GM23338 (cell line): ENCODE measurements around the gene TGOLN2. TPM values are rescaled to one million over a fixed set of nuclear protein-coding genes. Genes with fewer than 3 reads are reported as not detected.
A peak's percentile ranks its signal among the peaks of the same experiment; 100 is the strongest.

Experiments used
- ATAC-seq: fragments of 200-7000 bp; cut with Tn5 transposase; 3 replicates; pipeline ENCODE4 v1.9.1; 2020
- DNase-seq: peaks from one replicate; pipeline ENCODE4 v3.0.0-alpha.2; 2015; ENCODE audit warnings: low spot score
- H2AFZ ChIP-seq: fragments of 200-600 bp; sonication (generic); 2 replicates; pipeline ENCODE4 v1.8.0; 2016; ENCODE audit warnings: antibody characterized with exemption, mild to moderate bottlenecking, moderate library complexity
- H3F3A ChIP-seq: fragments of 200-600 bp; sonication (generic); replicated peaks from 2 replicates; pipeline ENCODE4 v1.8.0; 2017; ENCODE audit warnings: antibody characterized with exemption, mixed run types, low read depth
- H3K27ac ChIP-seq: fragments of 200-600 bp; sonication (generic); 2 replicates; pipeline ENCODE4 v1.6.1; 2016; ENCODE audit warnings: low read depth
- H3K27me3 ChIP-seq: fragments of 200-600 bp; sonication (generic); 2 replicates; pipeline ENCODE4 v1.8.0; 2016; ENCODE audit warnings: mild to moderate bottlenecking, mixed run types, moderate library complexity; ENCODE audit not compliant: insufficient read depth
- H3K36me3 ChIP-seq: fragments of 200-600 bp; sonication (generic); 2 replicates; pipeline ENCODE4 v1.8.0; 2016; ENCODE audit warnings: mild to moderate bottlenecking; ENCODE audit not compliant: insufficient read depth
- H3K4me1 ChIP-seq: fragments of 200-600 bp; sonication (generic); 2 replicates; pipeline ENCODE4 v1.8.0; 2016; ENCODE audit warnings: mild to moderate bottlenecking, moderate library complexity; ENCODE audit not compliant: insufficient read depth
- H3K4me2 ChIP-seq: fragments of 200-600 bp; sonication (generic); 2 replicates; pipeline ENCODE4 v1.7.1; 2017; ENCODE audit warnings: mixed run types
- H3K4me3 ChIP-seq: fragments of 200-600 bp; sonication (generic); 2 replicates; pipeline ENCODE4 v1.6.1; 2016; ENCODE audit warnings: mixed run types
- H3K79me2 ChIP-seq: fragments of 200-600 bp; sonication (generic); replicated peaks from 2 replicates; pipeline ENCODE4 v1.8.0; 2017; ENCODE audit warnings: mild to moderate bottlenecking; ENCODE audit not compliant: insufficient read depth
- H3K9me2 ChIP-seq: fragments of 200-600 bp; sonication (generic); 2 replicates; pipeline ENCODE4 v1.8.0; 2017; ENCODE audit not compliant: insufficient read depth
- H4K20me1 ChIP-seq: fragments of 200-600 bp; sonication (generic); replicated peaks from 2 replicates; pipeline ENCODE4 v1.8.0; 2017; ENCODE audit warnings: mild to moderate bottlenecking; ENCODE audit not compliant: insufficient read depth
- H3K27ac Mint-ChIP-seq: 2 replicates; pipeline ENCODE4 v1.8.0; 2020; ENCODE audit warnings: inconsistent platforms, mild to moderate bottlenecking, moderate library complexity, mixed read lengths
- H3K27me3 Mint-ChIP-seq: 3 replicates; pipeline ENCODE4 v1.8.0; 2022; ENCODE audit warnings: low read depth, mild to moderate bottlenecking, moderate library complexity, mixed read lengths, inconsistent platforms; ENCODE audit not compliant: insufficient read depth, poor library complexity
- H3K36me3 Mint-ChIP-seq: 3 replicates; pipeline ENCODE4 v1.8.0; 2021; ENCODE audit warnings: low read depth, mild to moderate bottlenecking, inconsistent platforms, moderate library complexity, mixed read lengths
- H3K4me1 Mint-ChIP-seq: 3 replicates; pipeline ENCODE4 v1.8.0; 2020; ENCODE audit warnings: mild to moderate bottlenecking, inconsistent platforms, mixed read lengths
- H3K4me3 Mint-ChIP-seq: 3 replicates; pipeline ENCODE4 v1.8.0; 2021; ENCODE audit warnings: moderate library complexity, mild to moderate bottlenecking, inconsistent platforms, mixed read lengths
- H3K9me3 Mint-ChIP-seq: 3 replicates; pipeline ENCODE4 v1.8.0; 2020; ENCODE audit warnings: moderate library complexity, mild to moderate bottlenecking, inconsistent platforms, mixed read lengths
- CREB1 ChIP-seq: fragments of 250-450 bp; sonication (Bioruptor Pico); IDR thresholded peaks from 2 replicates; pipeline ENCODE4 v1.5.0; 2020; ENCODE audit warnings: low read depth, mild to moderate bottlenecking, moderate library complexity
- ETS1 ChIP-seq: IDR thresholded peaks from 2 replicates; pipeline ENCODE4 v1.6.1; 2016; ENCODE audit warnings: antibody characterized with exemption
- EZH2 ChIP-seq: fragments of 200-600 bp; sonication (generic); IDR thresholded peaks from one replicate; pipeline ENCODE4 v1.8.0; 2017; ENCODE audit warnings: antibody characterized with exemption, mild to moderate bottlenecking, low read depth; ENCODE audit not compliant: unreplicated experiment
- EZH2phosphoT487 ChIP-seq: fragments of 200-600 bp; sonication (generic); IDR thresholded peaks from one replicate; pipeline ENCODE4 v1.8.1; 2018; ENCODE audit warnings: antibody characterized with exemption; ENCODE audit not compliant: unreplicated experiment
- JUNB ChIP-seq: IDR thresholded peaks from one replicate; pipeline ENCODE4 v1.6.1; 2016; ENCODE audit warnings: antibody characterized with exemption; ENCODE audit not compliant: unreplicated experiment
- NANOG ChIP-seq: IDR thresholded peaks from 2 replicates; pipeline ENCODE4 v1.6.1; 2016; ENCODE audit warnings: antibody characterized with exemption, borderline replicate concordance
- POLR2AphosphoS5 ChIP-seq: IDR thresholded peaks from 2 replicates; pipeline ENCODE4 v1.6.1; 2016; ENCODE audit warnings: antibody characterized with exemption, low read depth
- REST ChIP-seq: IDR thresholded peaks from one replicate; pipeline ENCODE4 v1.6.1; 2018; ENCODE audit warnings: antibody characterized with exemption; ENCODE audit not compliant: unreplicated experiment
- STAT1 ChIP-seq: IDR thresholded peaks from one replicate; pipeline ENCODE4 v1.6.1; 2016; ENCODE audit warnings: antibody characterized with exemption; ENCODE audit not compliant: unreplicated experiment
- ZNF114 ChIP-seq: fragments of 250-450 bp; sonication (Bioruptor Pico); IDR thresholded peaks from 2 replicates; pipeline ENCODE4 v1.5.0; 2020; ENCODE audit warnings: mild to moderate bottlenecking, moderate library complexity
- ZNF331 ChIP-seq: fragments of 250-450 bp; sonication (Bioruptor Pico); IDR thresholded peaks from 2 replicates; pipeline ENCODE4 v1.5.0; 2020; ENCODE audit warnings: low read depth, mild to moderate bottlenecking, moderate library complexity
- ZNF462 ChIP-seq: fragments of 250-450 bp; sonication (Bioruptor Pico); IDR thresholded peaks from 2 replicates; pipeline ENCODE4 v1.5.0; 2020; ENCODE audit warnings: mild to moderate bottlenecking, moderate library complexity
- polyA plus RNA-seq: library from polyadenylated mRNA; unstranded; fragments of >200 nt; fragmentation: Nextera tagmentation; extraction: Ambion mirVana; gene quantifications from 2 replicates; pipeline ENCODE4 v1.2.1, GENCODE V29; 2016
- total RNA-seq: library from RNA; depleted of rRNA; stranded (reverse); fragments of >200 nt; shearing (Covaris generic); gene quantifications from 2 replicates; pipeline ENCODE4 v1.2.3, GENCODE V29; 2014
- TF ChIP-seq, protein P1 (sequence below), 2 experiments: fragments of 200-600 bp in 1 of 2; sonication (generic) in 1 of 2; conservative IDR thresholded peaks; 2 replicates each; pipeline versions ENCODE4 v1.5.1 to v1.6.1; 2016 to 2017; ENCODE audit warnings: antibody characterized with exemption in 2 of 2, low read depth in 2 of 2, mild to moderate bottlenecking in 2 of 2, moderate library complexity in 1 of 2

The TGOLN2 gene
- total and polyA plus RNA-seq, 2 experiments from 2014 or later: 20.8 to 48.3 TPM

DNA sequence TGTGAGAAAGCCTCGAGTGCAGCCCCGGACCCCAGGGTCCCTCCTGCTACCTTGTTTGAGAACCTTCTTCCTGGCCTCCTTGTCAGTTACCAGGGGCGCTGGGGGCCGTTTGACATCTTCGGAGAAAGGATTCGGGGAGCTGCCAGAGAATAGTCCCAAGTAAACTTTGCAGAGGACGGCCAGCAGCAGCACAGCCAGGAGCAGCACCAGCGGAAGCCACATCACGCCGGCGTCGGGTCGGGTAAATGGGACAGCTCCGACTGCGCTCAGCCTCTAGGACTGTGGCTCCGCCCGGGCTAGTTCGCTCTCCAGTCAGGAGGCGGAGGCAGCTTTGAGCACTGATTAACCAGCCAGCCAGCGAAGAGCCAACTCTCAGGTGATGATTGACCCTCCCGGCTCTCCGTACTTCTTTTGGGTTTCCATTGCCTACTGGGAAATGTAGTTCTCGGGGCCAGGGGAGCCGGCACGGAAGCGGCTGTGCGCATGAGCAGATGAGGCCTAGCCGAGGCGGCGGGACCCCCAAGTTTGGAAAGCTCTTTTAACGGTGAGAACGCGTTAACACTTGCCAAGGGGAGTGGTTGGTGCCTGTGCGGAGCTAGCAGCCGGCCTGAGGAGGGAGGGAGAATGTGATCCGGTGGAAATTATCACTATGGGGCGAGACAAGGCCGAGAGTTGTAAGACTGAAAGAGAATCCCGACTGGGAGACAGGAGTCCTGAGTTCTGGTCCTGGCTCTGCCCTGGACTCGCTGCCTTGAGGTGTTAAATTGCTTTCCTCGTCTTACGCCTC, 26.7 kb upstream of the TGOLN2 start, which contains the start of the genes ELMOD3 and RETSAT:
Gene ELMOD3 (plus strand): TSS at position 484 of the 787 bp plus-strand sequence. CDS start 2,430 bp downstream, outside the sequence.
Gene RETSAT (minus strand): TSS at position 243 of the 787 bp plus-strand sequence. CDS start 21 bp downstream, at position 222.
- TF ChIP-seq REST (peak; percentile 24), CREB1 (no peak), EZH2phosphoT487 (no peak), ZNF114 (CRISPR knock-in tag) (no peak), JUNB (no peak), STAT1 (no peak), POLR2AphosphoS5 (peak; percentile 93), ZNF462 (CRISPR knock-in tag) (no peak), NANOG (no peak), ZNF331 (CRISPR knock-in tag) (no peak), ETS1 (peak; percentile 95), EZH2 (no peak)
- TF ChIP-seq, protein P1, sequence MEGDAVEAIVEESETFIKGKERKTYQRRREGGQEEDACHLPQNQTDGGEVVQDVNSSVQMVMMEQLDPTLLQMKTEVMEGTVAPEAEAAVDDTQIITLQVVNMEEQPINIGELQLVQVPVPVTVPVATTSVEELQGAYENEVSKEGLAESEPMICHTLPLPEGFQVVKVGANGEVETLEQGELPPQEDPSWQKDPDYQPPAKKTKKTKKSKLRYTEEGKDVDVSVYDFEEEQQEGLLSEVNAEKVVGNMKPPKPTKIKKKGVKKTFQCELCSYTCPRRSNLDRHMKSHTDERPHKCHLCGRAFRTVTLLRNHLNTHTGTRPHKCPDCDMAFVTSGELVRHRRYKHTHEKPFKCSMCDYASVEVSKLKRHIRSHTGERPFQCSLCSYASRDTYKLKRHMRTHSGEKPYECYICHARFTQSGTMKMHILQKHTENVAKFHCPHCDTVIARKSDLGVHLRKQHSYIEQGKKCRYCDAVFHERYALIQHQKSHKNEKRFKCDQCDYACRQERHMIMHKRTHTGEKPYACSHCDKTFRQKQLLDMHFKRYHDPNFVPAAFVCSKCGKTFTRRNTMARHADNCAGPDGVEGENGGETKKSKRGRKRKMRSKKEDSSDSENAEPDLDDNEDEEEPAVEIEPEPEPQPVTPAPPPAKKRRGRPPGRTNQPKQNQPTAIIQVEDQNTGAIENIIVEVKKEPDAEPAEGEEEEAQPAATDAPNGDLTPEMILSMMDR (conservative IDR thresholded peaks at IDR 0.05; ENCODE audit: low read depth in 2 of 2): no peak
- Histone ChIP-seq H3K27ac (no peak within 1 kb of the TSS), H3K4me2 (peak within 1 kb of the TSS; percentile 90), H3K36me3 (no peaks in the 10 kb centered on the region), H3K4me3 (peak within 1 kb of the TSS; percentile 78), H3K9me2 (no peaks in the 10 kb centered on the region), H2AFZ (peak within 1 kb of the TSS; percentile 92), H4K20me1 (no peaks in the 10 kb centered on the region; the same call in none of the 2 replicates), H3F3A (no peaks in the 10 kb centered on the region), H3K4me1 (peaks cover 15% of the 10 kb centered on the region), H3K27me3 (no peaks in the 10 kb centered on the region), H3K79me2 (no peaks in the 10 kb centered on the region)
- Mint-ChIP-seq H3K4me3 (peak within 1 kb of the TSS; percentile 97), H3K9me3 (no peaks in the 10 kb centered on the region), H3K36me3 (peaks cover 14% of the 10 kb centered on the region), H3K27me3 (peaks cover 6% of the 10 kb centered on the region), H3K4me1 (peaks cover 15% of the 10 kb centered on the region), H3K27ac (peak within 1 kb of the TSS; percentile 91)
- ATAC-seq (peak; percentile 98), DNase-seq (peak; percentile 100)
